Subcutaneous abdominal adipose tissue (tissue), 5 donors: Measurements from ENCODE around the gene HSPA6.
A peak's percentile ranks its signal among the peaks of the same experiment; 100 is the strongest.
"Not testable (repeated sequence)": the region's sequence is repeated elsewhere in the genome, so short reads cannot be mapped to it uniquely, and the experiment has no call there.

Experiments used
- H3K27ac ChIP-seq: one replicate; pipeline ENCODE4 v1.7.0; 2013; ENCODE audit warnings: low read depth, mild to moderate bottlenecking, inconsistent platforms, low read length, moderate library complexity
- H3K27me3 ChIP-seq, 5 donors: one replicate each; pipeline ENCODE4 v1.7.0; 2013; ENCODE audit warnings: low read length in 5 of 5, inconsistent platforms in 1 of 5; ENCODE audit not compliant: control insufficient read depth in 5 of 5, insufficient read depth in 4 of 5
- H3K36me3 ChIP-seq, 5 donors: one replicate each; pipeline ENCODE4 v1.7.0; 2013; ENCODE audit warnings: low read length in 5 of 5; ENCODE audit not compliant: control insufficient read depth in 5 of 5, insufficient read depth in 5 of 5
- H3K4me1 ChIP-seq, 5 donors: one replicate each; pipeline ENCODE4 v1.7.0; 2013; ENCODE audit warnings: low read length in 5 of 5, mild to moderate bottlenecking in 3 of 5, moderate library complexity in 1 of 5; ENCODE audit not compliant: control insufficient read depth in 5 of 5, insufficient read depth in 5 of 5
- H3K4me3 ChIP-seq, 5 donors: one replicate each; pipeline ENCODE4 v1.7.0; 2013; ENCODE audit warnings: low read length in 5 of 5, low read depth in 1 of 5
- H3K9ac ChIP-seq, 5 donors: one replicate each; pipeline ENCODE4 v1.7.0; 2013; ENCODE audit warnings: low read length in 5 of 5, mild to moderate bottlenecking in 4 of 5, moderate library complexity in 3 of 5
- H3K9me3 ChIP-seq, 5 donors: one replicate each; pipeline ENCODE4 v1.7.0; 2013; ENCODE audit warnings: low read length in 5 of 5; ENCODE audit not compliant: control insufficient read depth in 5 of 5
- donor health status: healthy.
- donor health status: healthy.
- donor health status: healthy.
- donor health status: healthy.
- donor health status: healthy.

Gene HSPA6

GRCh38 chr1:161531986-161532643 is 7.8 kb downstream of the HSPA6 start:
- H3K9ac ChIP-seq = no peak overlapping the region
- H3K27ac ChIP-seq = peak overlapping the region; percentile 69

GRCh38 chr1:161532644-161533567 is 8.6 kb downstream of the HSPA6 start:
- not testable (repeated sequence) for H3K36me3 ChIP-seq, H3K9me3 ChIP-seq, H3K27me3 ChIP-seq, H3K9ac ChIP-seq
- Histone ChIP-seq H3K4me1 (peaks cover 0 to 21% (median 18%) of the 10 kb centered on the region in 5 donors), H3K4me3 (peak overlapping the region in 3 of 5 donors; percentile 16 to 48 (median 24)), H3K27ac (peak overlapping the region; percentile 69)

More at GRCh38 chr1:161531986-161532643, 7.8 kb downstream of the HSPA6 start:
- Histone ChIP-seq H3K36me3 (no peaks in the 10 kb centered on the region), H3K4me3 (peak overlapping the region in 3 of 5 donors; percentile 16 to 75 (median 74)), H3K9me3 (no peaks in the 10 kb centered on the region), H3K4me1 (peaks cover 0 to 21% (median 18%) of the 10 kb centered on the region in 5 donors), H3K27me3 (no peaks in the 10 kb centered on the region)

GRCh38 chr1:161537068-161537669 is 12.8 kb downstream of the HSPA6 start:
- not testable (repeated sequence) for H3K36me3 ChIP-seq, H3K9me3 ChIP-seq, H3K4me3 ChIP-seq, H3K27ac ChIP-seq, H3K27me3 ChIP-seq, H3K9ac ChIP-seq
- peaks cover 0 to 20% (median 14%) of the 10 kb centered on the region in 5 donors for H3K4me1 ChIP-seq

GRCh38 chr1:161538925-161539479 is 14.7 kb downstream of the HSPA6 start:
- H3K9ac ChIP-seq, H3K27me3 ChIP-seq, H3K4me3 ChIP-seq, H3K27ac ChIP-seq, H3K9me3 ChIP-seq, H3K36me3 ChIP-seq: not testable (repeated sequence)
- H3K4me1 ChIP-seq = peaks cover 0 to 12% (median 5%) of the 10 kb centered on the region in 5 donors

- not testable (repeated sequence) for H3K36me3 ChIP-seq, H3K27me3 ChIP-seq, H3K9me3 ChIP-seq
- Histone ChIP-seq H3K4me3 (peak overlapping the region; percentile 61 to 83 (median 74)), H3K27ac (peak overlapping the region; percentile 10), H3K9ac (peak overlapping the region in 2 of 5 donors; percentile 4 to 53), H3K4me1 (peaks cover 0 to 12% (median 5%) of the 10 kb centered on the region in 5 donors)
These were observed 15.6 kb downstream of the HSPA6 start for GRCh38 chr1:161539731-161540569.

GRCh38 chr1:161540570-161540960 is 16.2 kb downstream of the HSPA6 start:
- H3K27ac ChIP-seq, H3K36me3 ChIP-seq: not testable (repeated sequence)

GRCh38 chr1:161542091-161542559 is 17.8 kb downstream of the HSPA6 start:
- not testable (repeated sequence) for H3K36me3 ChIP-seq, H3K9me3 ChIP-seq, H3K27ac ChIP-seq, H3K27me3 ChIP-seq, H3K4me3 ChIP-seq, H3K9ac ChIP-seq
- peaks cover 0 to 12% (median 5%) of the 10 kb centered on the region in 5 donors for H3K4me1 ChIP-seq

More at GRCh38 chr1:161540570-161540960, 16.2 kb downstream of the HSPA6 start:
- H3K27me3 ChIP-seq, H3K9me3 ChIP-seq, H3K9ac ChIP-seq: not testable (repeated sequence)
- H3K4me1 ChIP-seq = peaks cover 0 to 12% (median 5%) of the 10 kb centered on the region in 5 donors
- H3K4me3 ChIP-seq = peak overlapping the region; percentile 61 to 83 (median 74)

GRCh38 chr1:161543125-161543524 is 18.8 kb downstream of the HSPA6 start:
- H3K9ac ChIP-seq, H3K4me3 ChIP-seq, H3K36me3 ChIP-seq, H3K27me3 ChIP-seq, H3K27ac ChIP-seq, H3K9me3 ChIP-seq: not testable (repeated sequence)
- H3K4me1 ChIP-seq = peaks cover 0 to 12% (median 5%) of the 10 kb centered on the region in 5 donors

- not testable (repeated sequence) for H3K9me3 ChIP-seq, H3K9ac ChIP-seq, H3K27me3 ChIP-seq, H3K36me3 ChIP-seq, H3K4me1 ChIP-seq, H3K4me3 ChIP-seq, H3K27ac ChIP-seq
These were observed 20.8 kb downstream of the HSPA6 start for GRCh38 chr1:161545005-161545731.
